ENCODE results near the gene CNTN4.
A peak's percentile ranks its signal among the peaks of the same experiment; 100 is the strongest.

GRCh38 chr3:2166552-2166951 lies 67.9 kb downstream of the CNTN4 start:
- peak in 1 of 6 experiments; percentile 17 for TF ChIP-seq CTCF (IDR thresholded peaks at IDR 0.05)
- no peak for TF ChIP-seq POLR2A (IDR thresholded peaks at IDR 0.05)
